Ishikawa (cell line): Measurements from ENCODE around the gene HBZ.

Experiments
- CEBPB ChIP-seq: IDR thresholded peaks from 2 replicates; pipeline ENCODE4 v1.6.1; 2012
- CREB1 ChIP-seq: IDR thresholded peaks from 2 replicates; pipeline ENCODE4 v1.6.1; 2012; ENCODE audit warnings: low read depth
- EP300 ChIP-seq: IDR thresholded peaks from 2 replicates; pipeline ENCODE4 v1.6.1; 2012; ENCODE audit warnings: borderline replicate concordance
- NFIC ChIP-seq: IDR thresholded peaks from 2 replicates; pipeline ENCODE4 v1.6.1; 2012
- RAD21 ChIP-seq: IDR thresholded peaks from 2 replicates; pipeline ENCODE4 v1.6.1; 2012; ENCODE audit warnings: low read depth
- TAF1 ChIP-seq: IDR thresholded peaks from 2 replicates; pipeline ENCODE4 v1.6.1; 2012; ENCODE audit warnings: low read depth, mild to moderate bottlenecking
- TCF12 ChIP-seq: IDR thresholded peaks from 2 replicates; pipeline ENCODE4 v1.6.1; 2012; ENCODE audit warnings: low read depth
- TEAD4 ChIP-seq: IDR thresholded peaks from 2 replicates; pipeline ENCODE4 v1.6.1; 2012
- USF1 ChIP-seq: IDR thresholded peaks from 2 replicates; pipeline ENCODE4 v1.6.1; 2012
- ZBTB7A ChIP-seq: IDR thresholded peaks from 2 replicates; pipeline ENCODE4 v1.6.1; 2012; ENCODE audit warnings: low read depth
- TF ChIP-seq, protein P1 (sequence below): IDR thresholded peaks from 2 replicates; pipeline ENCODE4 v1.6.1; 2012; ENCODE audit warnings: low read depth, mild to moderate bottlenecking
- TF ChIP-seq, protein P2 (sequence below): IDR thresholded peaks from 2 replicates; pipeline ENCODE4 v1.6.1; 2012

- TF ChIP-seq, protein P1, sequence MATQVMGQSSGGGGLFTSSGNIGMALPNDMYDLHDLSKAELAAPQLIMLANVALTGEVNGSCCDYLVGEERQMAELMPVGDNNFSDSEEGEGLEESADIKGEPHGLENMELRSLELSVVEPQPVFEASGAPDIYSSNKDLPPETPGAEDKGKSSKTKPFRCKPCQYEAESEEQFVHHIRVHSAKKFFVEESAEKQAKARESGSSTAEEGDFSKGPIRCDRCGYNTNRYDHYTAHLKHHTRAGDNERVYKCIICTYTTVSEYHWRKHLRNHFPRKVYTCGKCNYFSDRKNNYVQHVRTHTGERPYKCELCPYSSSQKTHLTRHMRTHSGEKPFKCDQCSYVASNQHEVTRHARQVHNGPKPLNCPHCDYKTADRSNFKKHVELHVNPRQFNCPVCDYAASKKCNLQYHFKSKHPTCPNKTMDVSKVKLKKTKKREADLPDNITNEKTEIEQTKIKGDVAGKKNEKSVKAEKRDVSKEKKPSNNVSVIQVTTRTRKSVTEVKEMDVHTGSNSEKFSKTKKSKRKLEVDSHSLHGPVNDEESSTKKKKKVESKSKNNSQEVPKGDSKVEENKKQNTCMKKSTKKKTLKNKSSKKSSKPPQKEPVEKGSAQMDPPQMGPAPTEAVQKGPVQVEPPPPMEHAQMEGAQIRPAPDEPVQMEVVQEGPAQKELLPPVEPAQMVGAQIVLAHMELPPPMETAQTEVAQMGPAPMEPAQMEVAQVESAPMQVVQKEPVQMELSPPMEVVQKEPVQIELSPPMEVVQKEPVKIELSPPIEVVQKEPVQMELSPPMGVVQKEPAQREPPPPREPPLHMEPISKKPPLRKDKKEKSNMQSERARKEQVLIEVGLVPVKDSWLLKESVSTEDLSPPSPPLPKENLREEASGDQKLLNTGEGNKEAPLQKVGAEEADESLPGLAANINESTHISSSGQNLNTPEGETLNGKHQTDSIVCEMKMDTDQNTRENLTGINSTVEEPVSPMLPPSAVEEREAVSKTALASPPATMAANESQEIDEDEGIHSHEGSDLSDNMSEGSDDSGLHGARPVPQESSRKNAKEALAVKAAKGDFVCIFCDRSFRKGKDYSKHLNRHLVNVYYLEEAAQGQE: no peak
- TF ChIP-seq, protein P2, sequence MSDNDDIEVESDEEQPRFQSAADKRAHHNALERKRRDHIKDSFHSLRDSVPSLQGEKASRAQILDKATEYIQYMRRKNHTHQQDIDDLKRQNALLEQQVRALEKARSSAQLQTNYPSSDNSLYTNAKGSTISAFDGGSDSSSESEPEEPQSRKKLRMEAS: no peak
- TF ChIP-seq USF1 (no peak), ZBTB7A (no peak), CEBPB (no peak), CREB1 (no peak), EP300 (no peak), RAD21 (no peak), TCF12 (no peak), TAF1 (no peak), TEAD4 (no peak), NFIC (no peak)
Observed at GRCh38 chr16:185691-186090, 33.2 kb downstream of the HBZ start.
